Measurements from ENCODE around the gene LEUTX.
"Not testable (repeated sequence)": the region's sequence is repeated elsewhere in the genome, so short reads cannot be mapped to it uniquely, and the experiment has no call there.

LEUTX gene

DNA sequence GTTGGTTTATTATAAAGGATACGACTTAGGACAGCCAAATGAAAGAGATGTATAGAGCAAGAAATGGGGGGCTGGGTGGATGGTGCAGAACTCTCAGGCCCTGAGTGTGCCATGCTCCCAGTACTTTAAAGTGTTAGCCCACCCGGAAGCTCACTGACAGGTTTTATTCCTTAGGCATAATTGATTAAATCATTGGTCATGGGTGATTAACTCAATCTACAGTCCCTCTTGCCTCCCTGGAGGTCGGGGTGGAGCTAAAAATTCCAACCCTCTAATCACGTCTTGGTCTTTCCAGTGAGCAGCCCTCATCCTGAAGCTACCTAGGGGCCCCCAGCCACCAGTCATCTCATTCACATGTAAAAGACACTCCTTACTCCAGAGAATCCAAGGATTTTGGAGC lies 9.9 kb upstream of the LEUTX start:
- DNase-seq (ENCODE audit: low read depth, low spot score) = no peak

DNA sequence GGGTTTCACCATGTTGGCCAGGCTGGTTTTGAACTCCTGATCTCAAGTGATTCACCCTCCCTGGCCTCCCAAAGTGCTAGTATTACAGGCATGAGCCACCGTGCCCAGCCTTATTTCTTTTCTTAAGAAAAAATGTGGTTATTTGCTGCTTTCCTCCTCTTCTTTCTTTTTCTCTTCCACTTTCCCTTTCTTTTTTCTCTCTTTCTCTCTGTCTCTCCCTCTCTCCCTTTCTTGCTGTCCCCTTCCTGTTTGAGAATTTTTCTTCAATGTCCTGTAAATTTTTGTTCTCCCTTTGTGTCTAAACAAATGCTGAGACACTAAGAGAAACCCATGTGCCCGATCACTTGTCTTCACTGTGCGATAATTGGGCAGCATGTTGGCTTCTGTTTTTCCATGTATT lies 2.2 kb downstream of the LEUTX start:
- Histone ChIP-seq H3K9me3 (ENCODE audit: control insufficient read depth, insufficient read depth, low read length) (no peaks in the 10 kb centered on the region), H3K36me3 (ENCODE audit: control insufficient read depth, insufficient read depth, low read length) (no peaks in the 10 kb centered on the region), H3K27ac (ENCODE audit: low read length) (no peak overlapping the region), H3K4me3 (ENCODE audit: low read length) (no peak overlapping the region), H3K4me1 (ENCODE audit: control insufficient read depth, insufficient read depth, low read length) (no peaks in the 10 kb centered on the region), H3K27me3 (ENCODE audit: control insufficient read depth, insufficient read depth, low read length) (no peaks in the 10 kb centered on the region)
- DNase-seq (ENCODE audit: low read depth, low spot score) = no peak
- WGBS (ENCODE audit: insufficient coverage, insufficient read length) = no CpG with 5 or more reads among the region's 3 CpGs

More for the DNA sequence above, 9.9 kb upstream of the LEUTX start:
- Histone ChIP-seq H3K27me3 (ENCODE audit: control insufficient read depth, insufficient read depth, low read length) (no peaks in the 10 kb centered on the region), H3K4me3 (ENCODE audit: low read length) (no peak overlapping the region), H3K27ac (ENCODE audit: low read length) (no peak overlapping the region), H3K4me1 (ENCODE audit: control insufficient read depth, insufficient read depth, low read length) (peaks cover 1% of the 10 kb centered on the region; the same call in 1 of the 2 replicates), H3K9me3 (ENCODE audit: control insufficient read depth, insufficient read depth, low read length) (no peaks in the 10 kb centered on the region), H3K36me3 (ENCODE audit: control insufficient read depth, insufficient read depth, low read length) (no peaks in the 10 kb centered on the region)
- no CpG with 5 or more reads among the region's 4 CpGs for WGBS (ENCODE audit: insufficient coverage, insufficient read length)

- no peaks in the 10 kb centered on the region for H3K4me1 ChIP-seq (ENCODE audit: control insufficient read depth, insufficient read depth, low read length)
- DNase-seq (ENCODE audit: low read depth, low spot score) = no peak
- H3K9me3 ChIP-seq (ENCODE audit: control insufficient read depth, insufficient read depth, low read length) = no peaks in the 10 kb centered on the region
- H3K27ac ChIP-seq (ENCODE audit: low read length) = no peak overlapping the region
- no peaks in the 10 kb centered on the region for H3K36me3 ChIP-seq (ENCODE audit: control insufficient read depth, insufficient read depth, low read length)
- H3K4me3 ChIP-seq (ENCODE audit: low read length) = no peak overlapping the region
- H3K27me3 ChIP-seq (ENCODE audit: control insufficient read depth, insufficient read depth, low read length) = no peaks in the 10 kb centered on the region
Measured at GRCh38 chr19:39788244-39788643, 9.6 kb downstream of the LEUTX start.

- H3K4me3 ChIP-seq (ENCODE audit: low read length) = peak overlapping the region; percentile 98; the same call in 1 of the 2 replicates
- no peaks in the 10 kb centered on the region for H3K9me3 ChIP-seq (ENCODE audit: control insufficient read depth, insufficient read depth, low read length)
- H3K27me3 ChIP-seq (ENCODE audit: control insufficient read depth, insufficient read depth, low read length) = no peaks in the 10 kb centered on the region
- WGBS (ENCODE audit: insufficient coverage, insufficient read length) = no CpG with 5 or more reads among the region's 17 CpGs
- H3K36me3 ChIP-seq (ENCODE audit: control insufficient read depth, insufficient read depth, low read length) = no peaks in the 10 kb centered on the region
- H3K4me1 ChIP-seq (ENCODE audit: control insufficient read depth, insufficient read depth, low read length) = no peaks in the 10 kb centered on the region; the same call in 1 of the 2 replicates
- DNase-seq (ENCODE audit: low read depth, low spot score) = peak; percentile 86
- no peak overlapping the region for H3K27ac ChIP-seq (ENCODE audit: low read length)
Measured at GRCh38 chr19:39792999-39793546, 14.4 kb downstream of the LEUTX start.

DNA sequence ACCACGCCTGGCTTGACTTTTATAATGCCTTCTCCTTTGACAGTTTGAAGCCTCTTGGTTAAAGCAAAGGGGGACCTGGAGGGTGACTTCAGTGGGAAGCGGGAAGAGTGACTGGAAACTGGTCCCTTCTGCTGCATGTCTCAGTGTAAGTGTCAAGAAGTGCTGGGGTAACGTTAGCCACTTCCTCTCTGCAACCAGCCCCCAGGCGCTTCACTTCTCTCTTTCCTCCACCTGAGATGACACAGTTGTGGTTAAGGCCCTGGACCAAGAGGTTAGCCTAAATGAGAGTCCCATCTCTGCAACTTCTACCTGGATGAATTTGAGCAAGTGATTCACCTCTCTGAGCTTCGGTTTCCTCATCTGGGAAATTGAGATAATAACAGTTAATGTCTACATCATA lies 16.3 kb downstream of the LEUTX start:
- no CpG with 5 or more reads among the region's 5 CpGs for WGBS (ENCODE audit: insufficient coverage, insufficient read length)
- DNase-seq (ENCODE audit: low read depth, low spot score) = no peak
- no peaks in the 10 kb centered on the region for H3K27me3 ChIP-seq (ENCODE audit: control insufficient read depth, insufficient read depth, low read length)
- H3K9me3 ChIP-seq (ENCODE audit: control insufficient read depth, insufficient read depth, low read length) = no peaks in the 10 kb centered on the region
- H3K4me3 ChIP-seq (ENCODE audit: low read length) = no peak overlapping the region
- H3K4me1 ChIP-seq (ENCODE audit: control insufficient read depth, insufficient read depth, low read length) = no peaks in the 10 kb centered on the region; the same call in 1 of the 2 replicates
- no peaks in the 10 kb centered on the region for H3K36me3 ChIP-seq (ENCODE audit: control insufficient read depth, insufficient read depth, low read length)
- H3K27ac ChIP-seq (ENCODE audit: low read length) = no peak overlapping the region

DNA sequence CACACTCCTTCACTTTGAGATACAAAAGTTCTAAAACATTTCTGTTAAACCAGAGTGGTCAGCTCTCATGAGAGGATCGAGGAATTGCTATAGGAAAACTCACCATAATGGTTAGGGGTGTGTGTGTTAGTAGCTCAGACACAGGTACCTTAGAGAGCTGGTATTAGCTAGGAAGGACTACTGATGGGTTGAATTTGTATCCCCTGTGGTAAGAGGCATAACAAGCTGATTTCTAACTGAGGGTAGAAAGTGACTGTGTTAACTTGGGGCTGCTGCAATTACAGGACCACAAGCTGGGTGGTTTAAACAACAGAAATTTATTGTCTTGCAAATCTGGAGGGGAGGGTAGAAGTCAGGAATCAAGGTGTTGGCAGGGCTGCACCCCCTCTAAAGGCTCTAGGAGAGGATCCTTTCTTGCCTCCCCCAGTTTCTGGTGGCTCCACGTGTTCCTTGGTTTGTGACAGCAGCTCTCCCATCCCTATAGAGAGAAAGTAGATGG lies 17.4 kb downstream of the LEUTX start:
- DNase-seq (ENCODE audit: low read depth, low spot score) = no peak
- H3K27me3 ChIP-seq (ENCODE audit: control insufficient read depth, insufficient read depth, low read length) = no peaks in the 10 kb centered on the region
- no peaks in the 10 kb centered on the region; the same call in 1 of the 2 replicates for H3K4me1 ChIP-seq (ENCODE audit: control insufficient read depth, insufficient read depth, low read length)
- H3K36me3 ChIP-seq (ENCODE audit: control insufficient read depth, insufficient read depth, low read length) = no peaks in the 10 kb centered on the region
- H3K9me3 ChIP-seq (ENCODE audit: control insufficient read depth, insufficient read depth, low read length) = no peaks in the 10 kb centered on the region
- no CpG with 5 or more reads among the region's 2 CpGs for WGBS (ENCODE audit: insufficient coverage, insufficient read length)
- no peak overlapping the region for H3K4me3 ChIP-seq (ENCODE audit: low read length)
- H3K27ac ChIP-seq (ENCODE audit: low read length) = no peak overlapping the region

DNA sequence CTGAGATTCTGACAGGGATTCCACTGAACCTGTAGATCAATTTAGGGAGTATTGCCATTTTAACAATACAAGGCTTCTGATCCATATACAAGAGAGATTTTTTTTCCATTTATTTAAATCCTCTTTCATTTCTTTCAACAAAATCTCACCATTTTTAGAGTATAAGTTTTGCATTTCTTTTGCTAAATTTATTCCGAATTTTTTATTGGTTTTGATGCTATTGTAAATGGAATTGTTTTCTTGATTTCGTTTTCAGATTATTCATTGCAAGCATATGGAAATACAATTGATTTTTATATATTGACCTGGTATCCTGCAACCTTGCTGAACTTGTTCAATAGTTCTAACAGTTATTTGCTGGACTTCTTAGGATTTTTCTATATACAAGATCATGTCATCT lies 18.4 kb downstream of the LEUTX start:
- no CpG with 5 or more reads among the region's 2 CpGs for WGBS (ENCODE audit: insufficient coverage, insufficient read length)
- Histone ChIP-seq H3K9me3 (ENCODE audit: control insufficient read depth, insufficient read depth, low read length) (no peaks in the 10 kb centered on the region), H3K4me3 (ENCODE audit: low read length) (no peak overlapping the region), H3K4me1 (ENCODE audit: control insufficient read depth, insufficient read depth, low read length) (no peaks in the 10 kb centered on the region; the same call in 1 of the 2 replicates), H3K36me3 (ENCODE audit: control insufficient read depth, insufficient read depth, low read length) (no peaks in the 10 kb centered on the region), H3K27ac (ENCODE audit: low read length) (no peak overlapping the region), H3K27me3 (ENCODE audit: control insufficient read depth, insufficient read depth, low read length) (no peaks in the 10 kb centered on the region)
- no peak for DNase-seq (ENCODE audit: low read depth, low spot score)

DNA sequence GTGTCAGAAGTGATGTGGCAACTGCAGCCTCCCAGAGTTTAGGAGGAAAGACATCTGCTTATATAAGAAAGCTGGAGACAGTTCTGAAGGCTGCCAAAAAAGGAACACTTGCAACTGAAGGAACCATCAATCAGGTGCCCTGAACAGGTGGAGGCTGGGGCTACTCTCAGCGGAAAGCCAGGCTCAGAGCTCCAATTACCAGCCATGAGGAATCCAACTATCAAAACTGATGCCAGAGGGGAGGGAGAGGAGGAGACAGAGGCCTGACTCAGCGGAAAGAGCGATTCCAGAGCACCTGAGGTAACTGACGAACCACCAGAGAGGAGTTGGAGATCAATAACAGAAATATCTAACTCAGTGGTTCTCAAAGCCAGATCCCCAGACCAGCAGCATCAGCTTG lies 24.3 kb downstream of the LEUTX start:
- H3K36me3 ChIP-seq (ENCODE audit: control insufficient read depth, insufficient read depth, low read length) = no peaks in the 10 kb centered on the region
- DNase-seq (ENCODE audit: low read depth, low spot score) = no peak
- no peaks in the 10 kb centered on the region for H3K27me3 ChIP-seq (ENCODE audit: control insufficient read depth, insufficient read depth, low read length)
- H3K4me1 ChIP-seq (ENCODE audit: control insufficient read depth, insufficient read depth, low read length) = no peaks in the 10 kb centered on the region
- no peaks in the 10 kb centered on the region for H3K9me3 ChIP-seq (ENCODE audit: control insufficient read depth, insufficient read depth, low read length)
- H3K27ac ChIP-seq (ENCODE audit: low read length) = no peak overlapping the region
- WGBS (ENCODE audit: insufficient coverage, insufficient read length) = no CpG with 5 or more reads among the region's 4 CpGs
- no peak overlapping the region for H3K4me3 ChIP-seq (ENCODE audit: low read length)

GRCh38 chr19:39805104-39805503 lies 26.4 kb downstream of the LEUTX start:
- Histone ChIP-seq H3K9me3 (ENCODE audit: control insufficient read depth, insufficient read depth, low read length) (no peaks in the 10 kb centered on the region), H3K4me3 (ENCODE audit: low read length) (no peak overlapping the region), H3K36me3 (ENCODE audit: control insufficient read depth, insufficient read depth, low read length) (no peaks in the 10 kb centered on the region), H3K4me1 (ENCODE audit: control insufficient read depth, insufficient read depth, low read length) (no peaks in the 10 kb centered on the region), H3K27ac (ENCODE audit: low read length) (no peak overlapping the region), H3K27me3 (ENCODE audit: control insufficient read depth, insufficient read depth, low read length) (no peaks in the 10 kb centered on the region)
- no CpG with 5 or more reads among the region's 5 CpGs for WGBS (ENCODE audit: insufficient coverage, insufficient read length)
- DNase-seq (ENCODE audit: low read depth, low spot score) = no peak

GRCh38 chr19:39807846-39808364 lies 29.3 kb downstream of the LEUTX start:
- H3K4me1 ChIP-seq (ENCODE audit: control insufficient read depth, insufficient read depth, low read length) = no peaks in the 10 kb centered on the region
- H3K4me3 ChIP-seq (ENCODE audit: low read length) = no peak overlapping the region
- H3K36me3 ChIP-seq (ENCODE audit: control insufficient read depth, insufficient read depth, low read length) = no peaks in the 10 kb centered on the region
- no peaks in the 10 kb centered on the region for H3K9me3 ChIP-seq (ENCODE audit: control insufficient read depth, insufficient read depth, low read length)
- WGBS (ENCODE audit: insufficient coverage, insufficient read length) = no CpG with 5 or more reads among the region's 5 CpGs
- no peak for DNase-seq (ENCODE audit: low read depth, low spot score)
- no peak overlapping the region for H3K27ac ChIP-seq (ENCODE audit: low read length)
- no peaks in the 10 kb centered on the region for H3K27me3 ChIP-seq (ENCODE audit: control insufficient read depth, insufficient read depth, low read length)

DNA sequence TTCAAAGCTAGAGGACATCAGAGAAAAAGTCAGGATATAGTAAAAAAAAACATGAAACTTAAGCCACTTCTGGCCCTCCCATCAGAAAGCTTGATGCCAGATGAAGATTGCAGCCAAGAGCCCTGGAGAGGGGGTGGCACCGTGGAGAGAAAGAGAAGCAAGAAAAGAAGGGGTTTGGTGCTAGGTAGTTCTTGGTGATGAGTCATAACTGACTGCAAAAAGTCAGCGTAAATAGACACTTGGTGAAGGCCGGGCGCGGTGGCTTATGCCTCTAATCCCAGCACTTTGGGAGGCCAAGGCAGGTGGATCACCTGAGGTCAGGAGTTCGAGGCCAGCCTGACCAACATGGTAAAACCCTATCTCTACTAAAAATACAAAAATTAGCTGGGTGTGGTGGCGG lies 30.0 kb downstream of the LEUTX start:
- no CpG with 5 or more reads among the region's 7 CpGs for WGBS (ENCODE audit: insufficient coverage, insufficient read length)

More for the DNA sequence above, 30.0 kb downstream of the LEUTX start:
- DNase-seq (ENCODE audit: low read depth, low spot score); H3K36me3 ChIP-seq (ENCODE audit: control insufficient read depth, insufficient read depth, low read length); H3K4me1 ChIP-seq (ENCODE audit: control insufficient read depth, insufficient read depth, low read length); H3K4me3 ChIP-seq (ENCODE audit: low read length); H3K27me3 ChIP-seq (ENCODE audit: control insufficient read depth, insufficient read depth, low read length); H3K27ac ChIP-seq (ENCODE audit: low read length); H3K9me3 ChIP-seq (ENCODE audit: control insufficient read depth, insufficient read depth, low read length): not testable (repeated sequence)
